Glutamatergic neuron (in vitro differentiated cells): ENCODE data around the gene FLCN. TPM values are rescaled to one million over a fixed set of nuclear protein-coding genes. Genes with fewer than 3 reads are reported as not detected.

ENCODE experiments used
- DNase-seq: peaks from one replicate; pipeline ENCODE4 v3.0.0; 2022
- H3K27ac Mint-ChIP-seq: one replicate; pipeline ENCODE4 v1.8.0; 2020; ENCODE audit warnings: mild to moderate bottlenecking, mixed read lengths, inconsistent platforms; ENCODE audit not compliant: unreplicated experiment
- H3K27me3 Mint-ChIP-seq: one replicate; pipeline ENCODE4 v1.8.0; 2020; ENCODE audit warnings: mild to moderate bottlenecking, moderate library complexity, mixed read lengths, inconsistent platforms; ENCODE audit not compliant: unreplicated experiment
- H3K36me3 Mint-ChIP-seq: one replicate; pipeline ENCODE4 v1.8.0; 2020; ENCODE audit warnings: mild to moderate bottlenecking, mixed read lengths, inconsistent platforms; ENCODE audit not compliant: unreplicated experiment
- H3K4me1 Mint-ChIP-seq: one replicate; pipeline ENCODE4 v1.8.0; 2020; ENCODE audit warnings: mild to moderate bottlenecking, low read depth, mixed read lengths, inconsistent platforms; ENCODE audit not compliant: unreplicated experiment
- H3K4me3 Mint-ChIP-seq: one replicate; pipeline ENCODE4 v1.8.0; 2020; ENCODE audit warnings: mild to moderate bottlenecking, mixed read lengths, inconsistent platforms; ENCODE audit not compliant: unreplicated experiment
- H3K9me3 Mint-ChIP-seq: one replicate; pipeline ENCODE4 v1.8.0; 2020; ENCODE audit warnings: mild to moderate bottlenecking, moderate library complexity, mixed read lengths, inconsistent platforms; ENCODE audit not compliant: unreplicated experiment
- total RNA-seq: library from RNA; stranded (reverse); fragmentation: NEBNext Ultra II Directional; extraction: Animal tissue kit (Norgen Biotek cat#: 25700); gene quantifications from one replicate; pipeline ENCODE4 v1.2.1, GENCODE V29; 2021; ENCODE audit not compliant: unreplicated experiment
- TF ChIP-seq, protein P1 (sequence below): fragments of 200-600 bp; sonication (generic); IDR thresholded peaks from one replicate; pipeline ENCODE4 v1.5.0; 2021; ENCODE audit not compliant: partially characterized antibody, unreplicated experiment

The FLCN gene
- total RNA-seq, 1 donor from 2014 or later = 131 TPM

DNA sequence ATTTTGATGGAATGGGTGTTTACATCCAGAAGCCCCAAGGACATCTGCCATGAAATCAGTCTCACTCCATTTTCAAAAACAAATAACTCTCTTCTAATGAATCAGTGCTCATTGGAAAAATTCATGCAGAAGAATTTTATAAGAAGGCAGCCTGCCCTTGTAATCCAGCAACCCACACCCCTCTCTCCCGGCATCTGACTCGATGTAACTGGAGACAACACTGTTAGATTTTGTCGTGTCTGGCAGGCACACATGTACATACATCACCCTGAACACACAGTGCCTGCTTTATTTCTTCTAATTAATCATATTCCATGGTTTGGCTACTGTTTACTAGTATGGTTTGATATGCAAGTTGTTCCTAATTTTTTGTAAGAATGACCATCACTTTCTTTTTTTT, 19.0 kb downstream of the FLCN start:
- Mint-ChIP-seq H3K27ac (peak overlapping the region; percentile 34), H3K4me1 (peaks cover 33% of the 10 kb centered on the region), H3K4me3 (peak overlapping the region; percentile 30), H3K9me3 (peaks cover 15% of the 10 kb centered on the region), H3K36me3 (peaks cover 4% of the 10 kb centered on the region), H3K27me3 (peaks cover 20% of the 10 kb centered on the region)
- TF ChIP-seq, protein P1, sequence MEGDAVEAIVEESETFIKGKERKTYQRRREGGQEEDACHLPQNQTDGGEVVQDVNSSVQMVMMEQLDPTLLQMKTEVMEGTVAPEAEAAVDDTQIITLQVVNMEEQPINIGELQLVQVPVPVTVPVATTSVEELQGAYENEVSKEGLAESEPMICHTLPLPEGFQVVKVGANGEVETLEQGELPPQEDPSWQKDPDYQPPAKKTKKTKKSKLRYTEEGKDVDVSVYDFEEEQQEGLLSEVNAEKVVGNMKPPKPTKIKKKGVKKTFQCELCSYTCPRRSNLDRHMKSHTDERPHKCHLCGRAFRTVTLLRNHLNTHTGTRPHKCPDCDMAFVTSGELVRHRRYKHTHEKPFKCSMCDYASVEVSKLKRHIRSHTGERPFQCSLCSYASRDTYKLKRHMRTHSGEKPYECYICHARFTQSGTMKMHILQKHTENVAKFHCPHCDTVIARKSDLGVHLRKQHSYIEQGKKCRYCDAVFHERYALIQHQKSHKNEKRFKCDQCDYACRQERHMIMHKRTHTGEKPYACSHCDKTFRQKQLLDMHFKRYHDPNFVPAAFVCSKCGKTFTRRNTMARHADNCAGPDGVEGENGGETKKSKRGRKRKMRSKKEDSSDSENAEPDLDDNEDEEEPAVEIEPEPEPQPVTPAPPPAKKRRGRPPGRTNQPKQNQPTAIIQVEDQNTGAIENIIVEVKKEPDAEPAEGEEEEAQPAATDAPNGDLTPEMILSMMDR = no peak
- DNase-seq = no peak

DNA sequence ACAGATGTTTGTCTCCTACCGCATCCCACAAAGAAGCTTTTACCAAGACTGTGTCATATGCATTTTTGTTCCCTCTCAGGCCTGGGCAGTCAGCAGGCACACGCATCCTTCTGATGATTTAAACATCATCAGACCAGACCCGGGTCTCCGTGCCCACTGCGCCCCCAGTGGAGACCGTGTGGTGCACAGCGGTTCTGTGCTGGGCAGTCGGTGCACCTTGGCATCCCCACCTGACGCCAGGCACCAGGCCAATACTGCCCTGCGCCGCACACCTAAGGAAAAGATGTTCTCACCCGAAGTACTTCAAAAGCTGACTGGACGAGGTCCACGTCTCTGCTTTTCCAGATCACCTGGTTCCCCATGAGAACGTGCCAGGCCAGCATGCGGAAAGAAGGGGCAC, 20.2 kb downstream of the FLCN start:
- H3K27ac Mint-ChIP-seq = peak overlapping the region; percentile 66

DNA sequence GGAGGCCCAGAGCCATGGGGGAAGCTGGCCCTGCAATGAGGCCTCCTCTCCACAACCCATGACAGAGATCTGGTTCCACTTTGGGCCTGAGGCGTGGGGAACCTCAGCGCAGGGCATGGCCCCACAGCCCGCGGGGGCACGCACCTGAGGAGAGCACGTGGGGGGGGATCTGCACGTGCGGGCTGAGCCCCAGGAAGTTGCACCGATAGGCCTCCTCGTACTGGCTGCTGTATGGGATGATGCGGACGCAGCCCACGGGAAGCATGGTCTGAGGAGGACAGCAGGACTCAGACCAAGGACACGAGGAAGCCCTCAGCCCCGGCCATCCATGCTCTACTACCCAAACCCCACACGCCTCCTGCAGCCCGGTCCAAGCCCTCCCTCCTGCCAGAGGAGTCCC, 20.7 kb downstream of the FLCN start:
- peaks cover 10% of the 10 kb centered on the region for H3K9me3 Mint-ChIP-seq
- H3K27me3 Mint-ChIP-seq = peaks cover 15% of the 10 kb centered on the region
- no peak for DNase-seq
- H3K4me1 Mint-ChIP-seq = peaks cover 20% of the 10 kb centered on the region
- no peak overlapping the region for H3K27ac Mint-ChIP-seq
- TF ChIP-seq, protein P1 = no peak
- H3K4me3 Mint-ChIP-seq = no peak overlapping the region
- H3K36me3 Mint-ChIP-seq = peaks cover 3% of the 10 kb centered on the region

More for the DNA sequence above, 20.2 kb downstream of the FLCN start:
- Mint-ChIP-seq H3K9me3 (peaks cover 10% of the 10 kb centered on the region), H3K4me1 (peaks cover 24% of the 10 kb centered on the region), H3K4me3 (no peak overlapping the region), H3K27me3 (peaks cover 16% of the 10 kb centered on the region), H3K36me3 (peaks cover 4% of the 10 kb centered on the region)
- TF ChIP-seq, protein P1 = no peak
- DNase-seq = no peak

DNA sequence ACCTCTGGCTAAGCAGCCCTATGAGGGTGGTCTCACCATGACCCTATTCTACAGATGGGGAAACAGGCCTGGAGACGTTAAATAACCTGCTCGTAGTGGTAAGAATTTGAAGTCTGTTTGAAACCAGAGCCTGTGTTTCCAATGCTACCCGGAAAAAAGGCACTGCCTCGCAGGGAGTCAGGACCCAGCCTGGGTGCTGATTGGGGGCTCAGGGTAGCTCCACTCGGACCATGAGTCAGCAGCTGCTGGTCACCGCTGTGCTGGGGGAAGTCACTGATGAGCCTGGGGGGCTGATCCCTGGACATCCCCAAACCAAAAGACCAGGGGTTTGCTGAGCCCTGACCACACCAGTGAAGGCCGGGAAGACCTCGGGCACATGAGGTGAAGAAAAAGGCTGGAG, 21.4 kb downstream of the FLCN start:
- TF ChIP-seq, protein P1 = no peak
- Mint-ChIP-seq H3K4me3 (no peak overlapping the region), H3K27ac (no peak overlapping the region), H3K4me1 (peaks cover 14% of the 10 kb centered on the region), H3K27me3 (peaks cover 12% of the 10 kb centered on the region), H3K36me3 (no peaks in the 10 kb centered on the region), H3K9me3 (peaks cover 7% of the 10 kb centered on the region)
- DNase-seq = no peak

DNA sequence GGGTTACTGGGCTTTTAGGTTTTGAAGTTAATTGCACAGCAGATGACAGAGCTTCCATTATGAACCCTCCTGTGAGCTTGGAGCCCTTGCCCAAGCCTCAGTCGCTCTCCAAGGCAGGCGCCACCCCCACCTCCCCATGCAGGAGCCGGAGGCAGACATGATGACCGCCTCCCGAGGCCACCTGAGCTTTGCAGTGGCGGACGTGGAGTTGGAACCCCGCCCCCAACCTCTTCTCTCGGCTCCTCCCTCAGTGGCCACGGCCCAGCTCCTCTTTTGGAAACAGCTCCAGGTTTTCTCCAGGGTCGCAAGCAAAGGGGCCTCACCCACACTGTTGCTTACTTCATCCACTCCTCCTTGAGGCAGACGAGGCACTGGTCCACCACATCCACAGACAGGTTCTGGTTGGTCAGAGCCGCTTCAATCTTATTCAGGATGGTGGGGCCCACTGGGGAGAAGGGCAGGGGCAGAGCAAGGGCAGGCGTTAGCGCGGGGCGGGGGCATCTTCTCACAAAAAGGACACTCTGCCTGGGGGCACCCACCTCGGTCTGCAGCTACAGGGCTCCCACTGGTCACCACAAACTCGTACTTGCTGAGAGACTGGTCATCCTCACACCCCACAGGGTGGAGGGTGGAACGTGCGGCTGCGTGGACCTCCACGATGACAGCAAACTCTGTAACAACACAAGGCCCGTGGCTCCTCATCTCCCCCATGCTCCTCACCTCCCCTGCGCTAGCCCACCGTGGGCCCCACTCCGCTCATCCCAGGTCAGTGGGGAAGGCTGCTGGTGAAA, 22.1 kb downstream of the FLCN start:
- Mint-ChIP-seq H3K4me1 (peaks cover 8% of the 10 kb centered on the region), H3K27ac (no peak overlapping the region)

More for the DNA sequence above, 22.1 kb downstream of the FLCN start:
- Mint-ChIP-seq H3K36me3 (no peaks in the 10 kb centered on the region), H3K4me3 (no peak overlapping the region), H3K9me3 (peaks cover 7% of the 10 kb centered on the region), H3K27me3 (peaks cover 7% of the 10 kb centered on the region)
- no peak for DNase-seq
- TF ChIP-seq, protein P1 = no peak
